ENCODE measurements around the gene MYOM3.

MYOM3 gene

DNA sequence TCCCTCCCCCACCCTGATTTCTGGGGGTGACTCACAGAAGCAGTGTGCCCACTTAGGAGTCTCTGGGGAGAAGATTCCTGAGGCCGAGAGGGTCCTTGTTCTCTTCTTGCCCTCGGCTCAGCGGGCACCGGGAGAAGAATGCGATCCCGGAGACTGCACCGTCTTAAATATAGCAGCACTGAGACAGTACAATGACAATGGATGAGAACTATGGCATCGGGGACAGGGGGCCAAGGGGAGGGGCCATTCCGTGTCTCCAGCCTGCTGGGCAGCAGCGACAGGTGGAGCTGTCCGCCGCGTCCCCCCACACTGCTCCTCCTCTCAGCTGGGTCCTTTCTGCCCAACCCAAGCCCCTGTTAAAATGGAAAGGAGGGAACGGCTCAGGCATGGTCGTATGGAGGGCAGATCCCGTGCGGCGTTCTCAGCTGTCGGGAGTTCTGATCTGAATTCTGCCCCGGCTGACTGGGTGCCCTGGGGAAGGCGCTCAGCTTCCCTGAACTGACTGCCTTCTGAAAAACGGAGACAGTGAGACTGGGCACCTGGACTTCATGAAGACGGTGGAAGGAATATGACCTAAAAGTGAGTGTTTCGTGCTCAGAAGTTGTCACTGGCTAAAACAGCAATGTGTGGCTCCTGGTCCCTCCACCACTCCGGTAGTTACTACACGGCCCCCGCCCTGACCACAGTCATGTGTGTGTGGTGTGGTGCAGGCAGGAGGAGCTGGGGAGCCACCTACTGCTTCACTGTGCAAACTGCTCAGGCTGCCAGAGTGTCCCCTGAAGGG is at the start of gene MYOM3:
TSS of gene MYOM3 (minus strand) at position 140 of the 784 bp plus-strand sequence. CDS start 3,499 bp downstream, outside the sequence.
- DNase-seq (ENCODE audit: extremely low read depth in 1 of 2, low read depth in 1 of 2), result peak in 1 of 2 donors; percentile 24

GRCh38 chr1:24161270-24161669 is 49.3 kb upstream of the MYOM3 start:
- no peak for DNase-seq (ENCODE audit: extremely low read depth in 1 of 2, low read depth in 1 of 2)

- DNase-seq (ENCODE audit: extremely low read depth in 1 of 2, low read depth in 1 of 2), result no peak
Observed at GRCh38 chr1:24159366-24159765, 47.4 kb upstream of the MYOM3 start.

DNA sequence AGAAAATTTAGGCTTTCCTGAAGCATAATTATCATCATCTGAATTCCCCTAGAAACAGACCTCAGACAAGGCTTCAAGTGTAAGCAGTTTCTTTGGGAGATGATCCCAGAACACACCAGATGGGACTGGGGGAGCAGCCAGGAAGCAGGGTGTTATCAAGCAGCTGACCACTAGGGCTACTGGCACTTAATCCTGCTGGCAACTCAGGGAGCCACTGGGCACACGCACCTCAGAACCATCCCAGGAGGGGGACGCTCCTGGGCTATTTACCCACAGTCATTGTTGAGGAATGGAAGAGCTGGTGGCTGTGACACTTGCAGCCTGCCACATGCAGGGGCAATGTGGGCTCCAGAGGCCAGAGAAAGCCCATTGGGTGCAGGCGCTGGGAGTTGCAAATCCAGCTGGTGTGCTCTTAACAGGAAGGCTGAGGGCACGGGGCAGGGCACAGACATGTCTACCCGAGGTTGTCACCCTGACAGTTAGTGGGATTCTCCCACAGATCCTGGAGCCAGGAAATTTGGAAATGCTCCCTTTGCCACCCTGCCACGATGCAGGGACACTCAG is 46.1 kb upstream of the MYOM3 start:
- no peak for DNase-seq (ENCODE audit: extremely low read depth in 1 of 2, low read depth in 1 of 2)

- DNase-seq (ENCODE audit: extremely low read depth in 1 of 2, low read depth in 1 of 2), result no peak
Observed at GRCh38 chr1:24156542-24157260, 44.8 kb upstream of the MYOM3 start.

GRCh38 chr1:24155011-24155782 is 43.3 kb upstream of the MYOM3 start:
- DNase-seq (ENCODE audit: extremely low read depth in 1 of 2, low read depth in 1 of 2), result no peak

DNA sequence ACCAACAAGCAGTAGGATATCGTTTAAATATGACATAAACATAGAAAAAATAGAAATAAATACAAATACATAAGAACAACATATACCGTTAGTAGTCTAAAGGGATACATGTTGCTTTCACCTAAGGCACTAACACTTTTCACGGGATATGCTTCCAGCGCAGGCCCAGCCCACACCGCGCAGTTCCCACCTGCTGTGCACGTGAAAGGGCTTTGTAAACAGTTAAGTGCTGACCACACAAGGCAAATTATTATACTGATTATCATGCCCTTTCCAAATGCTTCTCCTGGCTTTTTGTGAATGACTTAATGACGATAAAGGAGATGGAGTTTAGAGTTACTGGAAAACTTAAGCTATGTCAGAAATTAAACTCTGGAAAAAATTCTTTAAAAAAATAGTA is 42.3 kb upstream of the MYOM3 start:
- no peak for DNase-seq (ENCODE audit: extremely low read depth in 1 of 2, low read depth in 1 of 2)

DNA sequence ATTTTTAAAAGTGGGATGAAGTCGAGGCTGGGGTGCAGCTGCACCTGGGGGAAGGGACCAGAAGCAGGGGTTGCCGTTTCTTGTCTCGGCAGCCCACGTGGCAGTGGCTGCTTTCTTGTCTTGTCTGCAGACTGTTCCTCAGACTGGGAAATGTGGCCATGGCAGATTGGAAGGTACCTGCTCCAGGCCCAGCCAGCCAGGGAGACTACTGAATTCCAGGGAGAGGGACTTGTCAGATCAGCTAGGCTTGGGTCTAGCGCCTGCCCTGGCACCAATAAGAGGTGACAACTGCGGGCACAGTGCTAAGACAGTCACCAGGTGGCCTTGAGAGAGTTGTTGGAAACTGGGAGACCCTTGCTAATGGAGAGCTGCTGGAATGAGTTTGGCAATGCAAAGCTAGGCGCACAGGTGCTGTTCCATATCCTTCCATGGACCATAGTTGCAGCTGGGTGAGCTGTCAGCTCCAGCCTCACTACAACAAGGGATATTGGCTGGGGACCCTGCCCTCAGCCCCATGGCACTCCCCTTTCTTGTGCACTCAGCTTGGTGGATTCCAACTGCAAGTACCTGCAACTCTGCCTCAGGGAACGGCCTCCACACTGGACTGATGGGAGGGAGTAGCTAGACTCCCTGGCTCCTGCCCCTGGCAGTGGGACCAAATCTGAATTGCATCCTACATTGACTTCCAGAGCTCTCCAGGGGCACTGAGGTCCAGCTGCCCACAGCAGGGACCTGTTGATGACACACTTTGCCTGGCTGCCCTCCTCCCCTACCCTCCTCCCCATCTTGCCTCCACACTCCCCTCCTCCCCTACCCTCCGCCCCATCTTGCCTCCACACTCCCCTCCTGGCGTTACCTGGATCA is 40.9 kb upstream of the MYOM3 start:
- DNase-seq (ENCODE audit: extremely low read depth in 1 of 2, low read depth in 1 of 2), result no peak

GRCh38 chr1:24151175-24151533 is 39.2 kb upstream of the MYOM3 start:
- no peak for DNase-seq (ENCODE audit: extremely low read depth in 1 of 2, low read depth in 1 of 2)

DNA sequence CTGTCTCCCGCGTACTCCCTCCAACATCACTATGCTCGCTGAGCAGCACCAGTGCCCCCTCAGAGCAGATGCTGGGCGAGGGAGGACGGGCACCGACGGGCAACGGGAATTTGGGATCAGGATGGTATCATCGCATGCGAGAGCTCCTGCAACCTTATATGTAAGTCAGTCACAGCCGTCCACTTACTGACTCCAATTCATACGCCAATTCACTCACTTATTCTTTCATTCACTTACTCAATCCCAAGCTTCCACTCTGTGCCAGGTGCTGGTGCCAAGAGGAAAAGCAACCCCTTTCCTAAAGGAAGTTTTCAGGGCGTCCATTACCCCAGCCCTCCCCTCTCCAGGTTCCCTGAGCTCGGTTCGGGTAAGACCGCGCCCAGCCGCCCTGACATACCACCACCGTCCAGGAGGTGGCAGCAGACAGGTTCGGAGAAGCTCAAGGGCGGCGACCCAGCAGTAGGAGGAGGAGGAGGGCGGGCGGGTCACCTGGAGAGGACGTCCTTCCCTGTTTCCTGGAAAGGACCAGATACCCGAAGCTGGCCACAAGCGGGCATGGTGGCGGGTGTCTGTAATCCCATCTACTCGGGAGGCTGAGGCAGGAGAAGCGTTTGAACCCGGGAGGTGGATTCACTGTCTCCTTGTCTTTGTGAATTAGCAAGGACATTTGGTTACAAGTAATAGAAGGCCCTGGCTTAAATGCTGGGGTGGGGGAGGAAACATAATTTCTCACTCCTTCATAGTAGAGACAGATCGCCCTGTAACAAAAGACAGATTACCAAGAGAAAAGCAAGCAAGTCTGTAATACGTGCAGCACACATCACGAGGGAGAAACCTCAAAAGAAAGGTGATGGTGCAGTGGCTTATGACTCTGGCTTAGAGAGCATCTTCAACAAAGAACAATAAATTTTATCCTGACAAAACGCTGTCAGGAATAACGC is 38.6 kb upstream of the MYOM3 start:
- DNase-seq (ENCODE audit: extremely low read depth in 1 of 2, low read depth in 1 of 2), result peak; percentile 61 to 83

GRCh38 chr1:24149866-24150233 is 37.9 kb upstream of the MYOM3 start:
- DNase-seq (ENCODE audit: extremely low read depth in 1 of 2, low read depth in 1 of 2), result no peak

- no peak for DNase-seq (ENCODE audit: extremely low read depth in 1 of 2, low read depth in 1 of 2)
Observed at GRCh38 chr1:24147816-24148215, 35.9 kb upstream of the MYOM3 start.

DNA sequence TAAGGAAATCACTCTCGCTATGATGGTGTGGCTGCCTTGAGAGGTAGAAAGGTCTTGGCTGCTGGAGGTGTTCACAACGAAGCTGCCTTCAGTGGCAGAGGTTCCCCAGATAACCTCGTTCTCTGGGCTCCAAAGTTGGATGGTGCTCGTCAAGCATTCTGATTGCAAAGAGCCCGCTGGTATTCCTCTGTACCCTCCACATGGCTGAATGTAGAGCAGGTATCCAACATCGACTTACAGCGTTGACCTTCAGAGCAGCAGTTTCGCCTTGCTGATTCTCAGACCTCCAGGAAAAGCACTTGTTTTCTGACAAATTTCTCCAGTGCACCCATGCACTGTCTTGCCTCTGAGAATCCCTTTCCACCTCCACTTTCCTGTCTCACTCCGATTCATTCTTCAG is 35.3 kb upstream of the MYOM3 start:
- no peak for DNase-seq (ENCODE audit: extremely low read depth in 1 of 2, low read depth in 1 of 2)

- no peak for DNase-seq (ENCODE audit: extremely low read depth in 1 of 2, low read depth in 1 of 2)
Observed at GRCh38 chr1:24142546-24143534, 30.9 kb upstream of the MYOM3 start, which contains the start of gene IL22RA1. TSS of gene IL22RA1 (minus strand) at chr1:24143140. CDS start at chr1:24143082, 58 bp downstream.

DNA sequence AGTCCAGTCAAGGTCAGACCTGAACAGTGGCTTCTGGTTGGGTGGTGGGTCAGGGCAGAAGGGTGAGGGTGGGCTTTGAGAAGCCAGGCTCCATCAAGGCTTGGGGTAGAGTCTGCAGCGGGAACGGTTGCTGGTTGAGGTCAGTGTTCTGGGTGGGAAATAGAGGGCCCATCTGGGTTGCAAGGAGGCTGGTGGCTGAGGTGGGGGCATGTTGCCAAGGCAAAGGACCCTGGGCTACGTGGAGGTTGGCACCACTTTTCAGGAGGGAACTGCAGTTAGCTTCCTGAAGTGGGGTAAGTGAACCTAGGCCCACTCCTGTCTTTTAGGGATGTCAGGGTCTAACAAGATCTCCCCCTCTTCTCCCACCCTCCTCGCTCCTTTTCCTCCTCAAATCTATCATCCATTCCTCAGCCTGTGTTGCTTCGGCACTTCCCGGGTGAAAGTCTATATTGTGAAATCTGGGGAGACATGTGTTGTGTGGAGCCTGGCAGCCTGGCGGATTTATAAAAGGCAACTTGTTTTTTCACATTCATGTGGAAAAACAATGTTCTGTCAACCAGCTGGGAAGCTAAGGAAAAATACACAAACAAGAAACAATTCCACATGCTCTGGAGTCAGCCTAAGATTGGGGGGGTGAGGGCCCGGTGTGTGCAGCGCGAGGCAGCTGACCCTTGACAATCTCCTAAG is 29.5 kb upstream of the MYOM3 start:
- DNase-seq (ENCODE audit: extremely low read depth in 1 of 2, low read depth in 1 of 2), result no peak

GRCh38 chr1:24140741-24141181 is 28.8 kb upstream of the MYOM3 start:
- no peak for DNase-seq (ENCODE audit: extremely low read depth in 1 of 2, low read depth in 1 of 2)

- no peak for DNase-seq (ENCODE audit: extremely low read depth in 1 of 2, low read depth in 1 of 2)
Observed at GRCh38 chr1:24139841-24140425, 28.0 kb upstream of the MYOM3 start.

Measured in activated CD8-positive, alpha-beta memory T cell treated with anti-CD3 and anti-CD28 coated beads for 1 hour (primary cell).